GM19351 (cell line): ENCODE data around the gene MIB1.

ENCODE experiments used
- ATAC-seq: cut with Tn5 transposase; IDR thresholded peaks from one replicate; pipeline ENCODE4 v1.9.1; 2021; ENCODE audit warnings: mild to moderate bottlenecking, moderate library complexity; ENCODE audit not compliant: unreplicated experiment

The MIB1 gene

DNA sequence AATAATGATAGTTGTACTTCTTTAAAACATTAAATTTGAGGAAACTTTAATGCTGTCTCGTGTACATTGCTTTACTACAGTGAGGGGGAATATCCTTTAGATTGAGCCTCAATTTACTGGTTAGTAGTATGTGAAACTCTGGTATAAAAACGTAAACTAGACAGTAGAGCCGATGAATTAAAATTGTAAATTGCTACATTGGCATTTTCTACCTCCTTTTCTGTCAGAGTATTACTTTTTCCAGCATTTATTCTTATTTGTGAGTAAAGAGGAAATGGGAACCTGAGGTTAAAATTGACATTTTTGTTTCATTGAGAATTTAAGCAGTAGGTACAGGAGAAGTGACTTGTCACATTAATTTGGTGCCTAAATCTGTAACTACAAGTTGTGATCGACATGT lies 128.2 kb downstream of the MIB1 start:
- no peak for ATAC-seq

DNA sequence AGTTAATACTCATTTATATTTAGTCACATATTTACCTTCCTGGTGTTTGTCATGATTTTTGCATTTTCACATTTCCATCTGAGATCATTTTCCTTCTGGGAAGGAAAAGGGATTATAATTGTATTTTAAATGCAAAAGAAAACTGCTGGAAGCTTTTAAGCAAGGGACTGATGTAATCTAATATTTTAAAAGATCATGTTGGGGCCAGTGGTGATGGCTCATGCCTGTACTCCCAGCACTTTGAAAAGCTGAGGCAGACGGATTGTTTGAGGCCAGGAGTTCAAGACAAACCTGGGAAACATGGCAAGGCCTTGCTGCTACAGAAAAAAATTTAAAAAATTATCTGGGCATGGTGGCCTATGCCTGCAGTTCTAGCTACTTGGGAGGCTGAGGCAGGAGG lies 149.0 kb downstream of the MIB1 start:
- no peak for ATAC-seq

DNA sequence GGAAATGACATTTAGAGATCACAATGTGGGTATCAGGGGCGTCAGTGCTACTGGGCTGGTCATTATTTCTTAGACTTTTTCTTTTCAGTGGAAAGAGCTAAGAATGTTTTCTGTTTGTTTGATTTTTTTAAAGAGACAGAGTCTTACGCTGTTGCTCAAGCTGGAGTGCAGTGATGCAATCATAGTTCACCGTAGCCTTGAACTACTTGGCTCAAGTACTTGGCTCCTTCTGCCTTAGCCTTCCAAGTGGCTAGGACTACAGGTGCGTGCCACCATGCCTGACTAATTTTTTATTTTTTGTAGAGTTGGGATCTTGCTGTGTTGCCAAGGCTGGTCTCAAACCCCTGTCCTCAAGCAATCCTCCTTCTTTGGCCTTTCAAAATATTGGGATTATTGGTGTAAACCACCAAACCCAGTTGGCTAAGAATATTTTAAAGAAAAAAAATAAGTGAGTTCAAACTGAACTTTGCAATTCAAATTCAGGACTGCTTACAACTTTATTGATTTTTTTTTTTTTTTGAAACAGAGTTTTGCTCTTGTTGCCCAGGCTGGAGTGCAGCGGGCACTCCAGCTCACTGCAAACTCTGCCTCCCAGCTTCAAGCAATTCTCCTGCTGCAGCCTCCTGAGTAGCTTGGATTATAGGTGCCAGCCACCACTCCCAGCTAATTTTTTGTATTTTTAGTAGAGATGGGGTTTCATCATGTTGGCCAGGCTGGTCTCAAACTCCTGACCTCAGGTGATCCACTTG lies 154.2 kb downstream of the MIB1 start:
- ATAC-seq = no peak

- no peak for ATAC-seq
Measured at GRCh38 chr18:21896732-21897336, 156.2 kb downstream of the MIB1 start.

- ATAC-seq = peak; percentile 79
Measured at GRCh38 chr18:21897811-21898210, 157.2 kb downstream of the MIB1 start.

DNA sequence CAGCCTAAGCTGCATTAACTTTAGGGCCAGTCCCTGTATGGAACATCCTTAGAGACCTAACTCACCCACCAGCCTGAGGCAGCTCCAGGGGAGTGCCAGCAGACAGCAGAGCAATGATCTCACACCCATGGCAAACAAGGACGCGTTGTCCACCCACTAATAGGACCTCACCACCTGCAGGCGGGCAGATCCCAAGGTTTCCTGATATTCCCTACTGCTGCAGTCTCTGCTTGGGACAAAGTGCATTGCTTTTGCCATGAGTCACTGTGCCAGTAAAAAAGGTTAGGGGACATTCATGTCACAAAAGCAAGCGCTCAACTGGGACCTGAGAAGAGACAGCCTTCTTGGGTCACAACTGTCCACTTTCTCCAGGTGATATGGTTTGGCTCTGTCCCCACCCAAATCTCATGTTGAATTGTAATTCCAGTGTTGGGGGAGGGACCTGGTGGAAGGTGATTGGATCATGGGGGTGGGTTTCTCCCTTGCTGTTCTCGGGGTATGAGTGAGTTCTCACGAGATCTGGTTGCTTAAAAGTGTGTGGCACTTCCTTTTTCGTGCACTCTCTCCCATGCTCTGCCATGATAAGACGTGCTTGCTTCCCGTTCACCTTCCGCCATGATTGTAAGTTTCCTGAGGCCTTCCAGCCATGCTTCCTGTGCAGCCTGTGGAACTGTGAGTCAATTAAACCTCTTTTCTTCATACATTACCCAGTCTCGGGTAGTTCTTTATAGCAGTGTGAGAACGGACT lies 160.2 kb downstream of the MIB1 start:
- ATAC-seq = no peak

- no peak for ATAC-seq
Measured at GRCh38 chr18:21901423-21901945, 160.9 kb downstream of the MIB1 start.

- no peak for ATAC-seq
Measured at GRCh38 chr18:21903709-21904108, 163.1 kb downstream of the MIB1 start.

DNA sequence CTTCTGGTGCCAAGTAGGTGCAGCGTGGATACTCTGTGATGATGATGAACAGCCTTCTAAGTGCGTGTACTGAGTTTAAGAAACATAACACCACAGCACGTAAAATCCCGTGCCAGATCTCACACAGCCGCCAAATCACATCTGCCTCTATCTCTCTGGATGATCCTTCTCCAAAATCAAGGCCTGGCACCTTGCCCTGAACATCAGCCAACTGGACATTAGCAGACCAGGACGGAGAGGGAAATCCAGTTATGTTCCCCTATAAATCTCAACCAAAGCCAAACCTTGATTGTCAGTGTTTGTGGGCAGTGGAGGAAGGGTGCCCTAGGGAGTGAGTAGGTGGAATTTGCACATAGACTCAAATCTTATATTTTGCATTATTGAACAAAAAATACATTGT lies 164.3 kb downstream of the MIB1 start:
- no peak for ATAC-seq

GRCh38 chr18:21907451-21907850 lies 166.9 kb downstream of the MIB1 start:
- no peak for ATAC-seq

GRCh38 chr18:21908711-21909110 lies 168.1 kb downstream of the MIB1 start:
- ATAC-seq = no peak

DNA sequence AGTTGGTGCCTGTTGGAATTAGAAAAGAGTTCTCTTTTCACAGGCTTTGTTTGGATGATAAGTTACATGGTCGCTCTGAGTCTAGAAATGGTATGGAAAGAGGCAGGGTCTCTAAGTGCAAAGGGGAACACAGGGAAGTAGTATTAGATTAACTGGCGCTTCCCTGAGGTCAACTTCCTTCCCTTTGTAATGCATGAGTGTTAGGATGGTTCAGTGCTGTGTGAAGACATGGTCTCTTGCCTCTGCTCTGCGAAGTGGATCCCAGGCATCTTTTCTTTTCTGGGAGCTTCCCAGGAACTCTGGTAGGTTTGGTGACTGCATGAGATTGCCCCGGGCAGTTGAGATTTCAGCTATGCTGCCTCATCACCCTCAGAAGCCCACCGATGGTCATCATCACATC lies 170.3 kb downstream of the MIB1 start:
- no peak for ATAC-seq

DNA sequence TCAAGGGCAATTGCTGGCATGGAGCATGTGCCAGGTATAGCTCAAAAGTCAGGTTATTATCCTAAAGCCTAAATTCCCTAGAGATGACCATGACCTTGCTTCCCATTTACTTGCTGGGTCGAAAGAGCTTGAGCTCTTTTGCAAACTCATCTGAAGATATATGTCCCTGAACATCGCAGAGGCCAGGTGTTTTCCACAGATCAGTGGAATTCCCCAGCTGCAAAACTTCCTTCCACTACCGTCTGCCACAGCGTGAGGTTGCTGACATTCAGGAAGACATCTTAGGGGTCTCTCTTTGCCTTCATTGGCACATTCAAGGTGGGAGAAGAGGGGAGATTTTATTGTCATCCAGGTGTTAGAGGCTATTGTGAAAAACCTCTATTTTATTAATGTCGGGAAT lies 171.0 kb downstream of the MIB1 start:
- ATAC-seq = no peak

- ATAC-seq = no peak
Measured at GRCh38 chr18:21912339-21913239, 172.0 kb downstream of the MIB1 start.

DNA sequence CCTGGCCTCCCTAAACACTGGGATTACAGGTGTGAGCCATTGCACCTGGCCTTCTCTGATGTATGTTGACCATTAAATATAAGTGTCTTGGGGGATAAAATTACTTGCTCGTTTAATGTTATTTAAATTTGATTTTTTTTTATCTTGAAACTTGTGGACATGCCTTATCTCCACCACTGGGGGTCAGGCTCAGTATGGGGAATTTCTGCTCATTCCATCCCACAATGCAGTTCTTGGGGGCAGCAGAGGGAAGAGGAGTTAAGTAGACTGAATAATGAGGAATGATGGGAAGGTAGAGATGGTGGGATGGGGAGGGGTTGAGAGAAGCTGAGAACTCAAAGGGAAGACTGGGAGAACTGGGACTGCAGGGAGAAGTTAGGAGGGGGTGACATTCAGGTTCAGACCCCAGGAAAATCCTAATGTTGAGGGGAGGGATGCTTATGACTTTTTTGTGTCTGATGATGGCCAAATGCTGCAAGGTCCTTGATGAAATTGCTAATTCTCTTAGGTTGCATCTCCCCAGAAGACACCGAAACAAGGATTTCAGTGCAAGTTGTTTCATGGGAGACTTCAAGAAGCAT lies 174.2 kb downstream of the MIB1 start:
- no peak for ATAC-seq

- ATAC-seq = no peak
Measured at GRCh38 chr18:21915546-21915945, 175.0 kb downstream of the MIB1 start.

GRCh38 chr18:21916594-21916993 lies 176.0 kb downstream of the MIB1 start:
- no peak for ATAC-seq

DNA sequence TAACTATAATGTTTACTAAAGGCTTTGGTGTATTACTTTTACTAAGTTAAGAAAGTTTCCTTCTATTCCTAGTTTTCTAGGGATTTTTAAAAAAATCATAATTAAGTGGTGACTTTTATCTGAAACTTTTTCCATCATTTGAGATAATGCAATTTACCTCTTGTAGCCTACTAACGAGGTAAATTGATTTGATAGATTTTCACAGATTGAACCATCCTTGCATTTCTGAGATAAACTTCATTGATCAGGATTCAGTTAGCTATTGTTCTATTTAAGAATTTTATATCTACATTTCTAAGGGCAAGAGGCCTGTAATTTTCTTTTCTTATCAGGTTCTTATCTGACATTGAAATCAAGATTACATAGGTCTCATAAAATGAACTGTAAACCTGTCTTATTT lies 178.1 kb downstream of the MIB1 start:
- ATAC-seq = no peak
